ENCODE measurements around the gene SLC35B2.
A peak's percentile ranks its signal among the peaks of the same experiment; 100 is the strongest.

Gene SLC35B2

GRCh38 chr6:44253307-44254101 lies 3.8 kb downstream of the SLC35B2 start:
- no peak for DNase-seq (ENCODE audit: low read depth)

GRCh38 chr6:44251576-44252524 lies 5.5 kb downstream of the SLC35B2 start:
- no peak for DNase-seq (ENCODE audit: low read depth)

- DNase-seq (ENCODE audit: low read depth) = no peak
These were observed 6.6 kb downstream of the SLC35B2 start for GRCh38 chr6:44250718-44251123.

DNA sequence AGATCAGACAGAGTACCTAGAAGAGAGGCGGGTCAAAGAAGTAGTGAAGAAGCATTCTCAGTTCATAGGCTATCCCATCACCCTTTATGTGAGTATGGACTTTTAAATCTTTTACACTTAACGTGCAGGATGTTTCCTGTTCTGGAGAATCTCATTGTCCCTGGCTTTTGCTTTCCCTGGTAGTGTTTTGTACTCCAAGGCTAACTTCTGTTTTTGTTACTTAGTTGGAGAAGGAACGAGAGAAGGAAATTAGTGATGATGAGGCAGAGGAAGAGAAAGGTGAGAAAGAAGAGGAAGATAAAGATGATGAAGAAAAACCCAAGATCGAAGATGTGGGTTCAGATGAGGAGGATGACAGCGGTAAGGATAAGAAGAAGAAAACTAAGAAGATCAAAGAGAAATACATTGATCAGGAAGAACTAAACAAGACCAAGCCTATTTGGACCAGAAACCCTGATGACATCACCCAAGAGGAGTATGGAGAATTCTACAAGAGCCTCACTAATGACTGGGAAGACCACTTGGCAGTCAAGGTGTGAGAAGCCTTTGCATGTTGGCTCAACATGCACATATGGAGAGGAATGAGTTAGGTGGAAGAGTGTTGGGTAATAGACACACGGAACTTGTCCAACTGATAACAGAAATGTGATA lies 7.1 kb downstream of the SLC35B2 start:
- no peak for DNase-seq (ENCODE audit: low read depth)

DNA sequence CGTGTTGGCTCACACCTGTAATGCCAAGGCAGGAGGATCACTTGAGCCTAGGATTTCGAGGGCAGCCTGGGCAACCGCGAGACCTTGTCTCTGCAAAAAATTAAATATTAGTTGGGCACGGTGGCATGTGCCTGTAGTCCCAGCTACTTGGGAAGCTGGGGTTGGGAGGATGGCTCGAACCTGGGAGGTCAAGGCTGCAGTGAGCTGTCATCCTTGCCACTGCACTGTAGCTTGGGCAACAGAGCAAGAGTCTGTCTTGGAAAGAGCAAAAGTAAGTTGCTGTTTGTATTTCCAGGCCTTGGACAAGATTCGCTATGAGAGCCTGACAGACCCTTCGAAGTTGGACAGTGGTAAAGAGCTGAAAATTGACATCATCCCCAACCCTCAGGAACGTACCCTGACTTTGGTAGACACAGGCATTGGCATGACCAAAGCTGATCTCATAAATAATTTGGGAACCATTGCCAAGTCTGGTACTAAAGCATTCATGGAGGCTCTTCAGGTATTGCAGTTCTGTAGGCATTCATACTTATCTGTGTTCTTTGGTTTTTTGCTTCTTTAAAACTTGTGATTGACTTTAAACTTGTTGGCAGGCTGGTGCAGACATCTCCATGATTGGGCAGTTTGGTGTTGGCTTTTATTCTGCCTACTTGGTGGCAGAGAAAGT lies 8.1 kb downstream of the SLC35B2 start:
- no peak for DNase-seq (ENCODE audit: low read depth)

DNA sequence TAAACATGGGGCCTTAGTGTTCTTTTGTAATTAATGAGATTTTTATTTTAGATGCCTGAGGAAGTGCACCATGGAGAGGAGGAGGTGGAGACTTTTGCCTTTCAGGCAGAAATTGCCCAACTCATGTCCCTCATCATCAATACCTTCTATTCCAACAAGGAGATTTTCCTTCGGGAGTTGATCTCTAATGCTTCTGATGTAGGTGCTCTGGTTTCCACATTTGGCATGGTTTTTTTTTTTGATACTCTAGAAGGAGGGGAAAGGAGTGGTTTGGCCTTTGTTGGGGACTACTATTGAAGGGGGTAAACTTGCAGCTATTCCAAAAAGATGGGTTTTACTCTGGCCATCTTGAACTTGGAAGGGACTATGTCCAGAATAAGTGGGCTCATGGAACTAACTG lies 8.7 kb downstream of the SLC35B2 start:
- no peak for DNase-seq (ENCODE audit: low read depth)

GRCh38 chr6:44247338-44248302 lies 9.7 kb downstream of the SLC35B2 start:
- DNase-seq (ENCODE audit: low read depth) = peak; percentile 86

DNA sequence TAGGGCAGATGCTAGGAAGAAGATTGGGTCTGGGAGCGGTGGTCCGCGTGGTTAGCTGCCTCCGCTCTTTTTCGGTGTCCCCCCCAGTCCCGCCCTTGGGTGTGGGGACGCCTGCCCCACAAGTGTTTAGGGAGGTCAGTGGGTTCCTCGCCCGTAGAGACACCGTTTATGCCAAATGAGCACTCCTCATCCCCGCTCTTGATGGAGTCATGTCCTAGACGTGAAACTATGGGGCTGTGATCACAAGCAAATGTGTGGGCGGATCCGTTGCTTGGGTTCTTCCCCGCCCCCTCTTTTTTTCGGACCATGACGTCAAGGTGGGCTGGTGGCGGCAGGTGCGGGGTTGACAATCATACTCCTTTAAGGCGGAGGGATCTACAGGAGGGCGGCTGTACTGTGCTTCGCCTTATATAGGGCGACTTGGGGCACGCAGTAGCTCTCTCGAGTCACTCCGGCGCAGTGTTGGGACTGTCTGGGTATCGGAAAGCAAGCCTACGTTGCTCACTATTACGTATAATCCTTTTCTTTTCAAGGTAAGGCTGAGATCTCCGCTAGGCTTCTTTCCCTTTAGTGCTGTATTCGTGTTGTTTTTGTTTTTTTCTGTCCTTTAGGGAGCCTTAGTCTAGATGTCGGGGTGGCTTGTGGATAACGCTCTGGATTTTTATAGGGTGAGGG lies 10.5 kb downstream of the SLC35B2 start, which contains the start of gene HSP90AB1:
TSS of gene HSP90AB1 (plus strand) at position 439 of the 675 bp plus-strand sequence. CDS start 1,529 bp downstream, outside the sequence.
- peak; percentile 92 for DNase-seq (ENCODE audit: low read depth)

DNA sequence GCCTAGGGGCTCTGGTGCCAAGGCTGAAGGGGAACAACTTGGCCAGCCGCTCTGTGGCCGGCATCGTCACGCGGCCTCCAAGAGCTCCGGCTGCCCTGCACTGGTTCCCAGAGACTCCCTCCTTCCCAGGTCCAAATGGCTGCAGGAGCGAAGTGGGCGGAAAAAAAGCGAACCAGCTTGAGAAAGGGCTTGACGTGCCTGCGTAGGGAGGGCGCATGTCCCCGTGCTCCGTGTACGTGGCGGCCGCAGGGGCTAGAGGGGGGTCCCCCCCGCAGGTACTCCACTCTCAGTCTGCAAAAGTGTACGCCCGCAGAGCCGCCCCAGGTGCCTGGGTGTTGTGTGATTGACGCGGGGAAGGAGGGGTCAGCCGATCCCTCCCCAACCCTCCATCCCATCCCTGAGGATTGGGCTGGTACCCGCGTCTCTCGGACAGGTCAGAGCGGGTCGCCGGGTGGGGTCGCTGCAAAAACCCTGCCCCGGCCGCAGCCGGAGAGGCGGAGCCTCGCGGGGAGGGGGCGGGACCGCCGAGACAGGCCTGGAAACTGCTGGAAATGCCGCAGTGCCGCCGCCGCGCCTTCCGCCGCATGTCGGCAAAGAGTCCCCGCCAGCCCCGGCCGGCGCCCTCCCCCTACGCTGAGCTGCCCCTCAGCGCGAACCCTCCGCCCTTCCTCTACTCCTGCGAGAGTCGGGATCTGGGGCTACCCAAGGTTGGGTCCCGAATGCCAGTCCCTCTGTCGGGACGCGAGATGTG lies 11.2 kb downstream of the SLC35B2 start:
- peak; percentile 71 for DNase-seq (ENCODE audit: low read depth)

GRCh38 chr6:44245391-44245911 lies 11.9 kb downstream of the SLC35B2 start:
- no peak for DNase-seq (ENCODE audit: low read depth)

GRCh38 chr6:44243345-44243744 lies 14.0 kb downstream of the SLC35B2 start:
- no peak for DNase-seq (ENCODE audit: low read depth)

DNA sequence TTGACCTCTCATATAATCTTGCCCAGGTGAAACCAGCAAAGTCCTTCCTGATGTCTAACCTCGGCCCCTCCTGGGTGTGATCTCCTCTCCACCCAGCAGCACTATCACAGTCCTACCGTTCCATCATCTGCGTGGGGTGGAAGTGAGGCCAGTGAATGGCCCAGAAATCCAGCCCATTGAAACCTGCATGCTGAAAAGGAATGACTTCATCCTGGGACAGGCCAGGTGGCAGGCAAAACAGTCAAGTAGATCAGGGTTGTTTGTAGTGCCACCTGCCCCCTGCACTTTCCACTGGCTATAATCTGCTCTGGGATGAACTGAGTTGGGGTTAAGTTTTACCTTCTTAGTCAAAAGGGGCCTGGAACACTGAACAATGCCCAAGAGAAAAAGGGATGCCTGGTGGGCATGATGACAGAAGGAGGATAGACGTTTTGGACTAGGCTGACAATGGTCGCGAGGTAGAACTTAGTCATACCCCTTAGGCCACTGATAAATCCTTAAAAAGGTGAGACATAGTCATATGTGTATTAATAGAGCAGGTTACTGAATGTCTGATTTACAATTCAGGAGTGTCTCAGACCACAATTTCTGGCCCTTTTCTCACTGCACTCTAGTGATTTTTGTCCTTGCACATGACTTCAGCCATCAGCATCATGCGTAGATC lies 18.5 kb downstream of the SLC35B2 start:
- no peak for DNase-seq (ENCODE audit: low read depth)

- DNase-seq (ENCODE audit: low read depth) = peak; percentile 62
These were observed 19.4 kb downstream of the SLC35B2 start for GRCh38 chr6:44237813-44238433.

GRCh38 chr6:44237021-44237812 lies 20.1 kb downstream of the SLC35B2 start:
- DNase-seq (ENCODE audit: low read depth) = peak; percentile 59

DNA sequence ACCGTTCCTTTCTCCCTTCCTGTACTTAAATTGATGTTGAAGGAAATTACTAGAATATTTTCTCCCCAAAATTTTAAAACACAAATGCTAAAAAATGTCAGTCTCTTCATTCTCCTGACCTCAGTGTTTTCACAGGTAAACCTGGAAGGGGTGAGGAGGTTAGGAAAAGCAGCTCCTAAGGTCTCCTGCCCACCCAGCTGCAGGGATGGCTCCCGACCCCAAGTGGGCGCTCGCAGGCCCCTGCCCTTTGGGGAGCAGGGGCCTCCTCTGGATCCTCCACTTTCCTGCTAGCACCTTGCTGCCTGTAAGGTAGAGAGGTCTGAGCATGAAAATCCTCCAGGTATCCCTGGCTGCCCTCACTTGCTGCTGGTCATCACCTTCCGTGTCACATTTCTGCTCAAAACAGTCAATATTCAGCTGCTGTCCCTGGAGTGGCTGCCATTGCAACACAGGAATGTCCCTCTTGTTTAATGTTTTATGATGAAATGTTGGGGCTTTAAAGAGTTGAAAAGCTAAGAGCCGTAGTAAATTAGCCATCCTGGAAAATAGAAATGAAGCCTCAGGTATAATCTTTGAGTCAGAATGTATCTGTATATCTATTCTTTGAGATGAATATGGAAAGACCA lies 21.3 kb downstream of the SLC35B2 start:
- no peak for DNase-seq (ENCODE audit: low read depth)

DNA sequence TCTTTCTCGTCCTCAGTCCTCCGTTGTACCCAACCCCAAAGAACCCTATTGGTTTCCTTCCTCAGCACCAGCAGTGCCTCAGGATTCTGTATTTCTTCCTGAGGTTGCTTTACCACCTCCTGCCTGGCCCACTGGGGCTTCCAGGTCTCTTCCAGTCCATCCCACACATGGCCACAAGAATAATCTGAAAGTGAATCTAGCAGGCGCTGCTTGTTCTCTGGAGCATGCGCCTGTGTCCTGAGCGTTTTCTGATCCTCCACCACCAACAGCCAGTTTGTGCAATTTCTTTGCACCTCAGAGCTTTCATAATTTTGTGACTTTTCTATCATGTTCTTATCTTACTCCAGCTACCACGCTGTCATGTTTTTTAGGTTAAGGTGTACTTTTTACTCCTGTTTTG lies 22.1 kb downstream of the SLC35B2 start:
- no peak for DNase-seq (ENCODE audit: low read depth)
